HG03196 (cell line): ENCODE measurements around the gene PIK3AP1.

Experiments
- ATAC-seq: cut with Tn5 transposase; IDR thresholded peaks from one replicate; pipeline ENCODE4 v1.9.1; 2021; ENCODE audit not compliant: unreplicated experiment

The PIK3AP1 gene

GRCh38 chr10:96673318-96674099 is 46.8 kb downstream of the PIK3AP1 start:
- peak; percentile 60 for ATAC-seq

GRCh38 chr10:96672481-96673175 is 47.7 kb downstream of the PIK3AP1 start:
- ATAC-seq, result no peak

- ATAC-seq, result no peak
Measured at GRCh38 chr10:96671211-96671890, 49.0 kb downstream of the PIK3AP1 start.

- no peak for ATAC-seq
Measured at GRCh38 chr10:96670786-96671185, 49.5 kb downstream of the PIK3AP1 start.

- no peak for ATAC-seq
Measured at GRCh38 chr10:96667401-96667800, 52.9 kb downstream of the PIK3AP1 start.

- no peak for ATAC-seq
Measured at GRCh38 chr10:96666741-96667140, 53.6 kb downstream of the PIK3AP1 start.

- ATAC-seq, result no peak
Measured at GRCh38 chr10:96665306-96665705, 55.0 kb downstream of the PIK3AP1 start.

GRCh38 chr10:96664563-96664962 is 55.8 kb downstream of the PIK3AP1 start:
- no peak for ATAC-seq

- no peak for ATAC-seq
Measured at GRCh38 chr10:96663797-96664196, 56.5 kb downstream of the PIK3AP1 start.

- ATAC-seq, result no peak
Measured at GRCh38 chr10:96661632-96662031, 58.7 kb downstream of the PIK3AP1 start.

- no peak for ATAC-seq
Measured at GRCh38 chr10:96660297-96660696, 60.0 kb downstream of the PIK3AP1 start.

- ATAC-seq, result no peak
Measured at GRCh38 chr10:96658844-96659243, 61.5 kb downstream of the PIK3AP1 start.

- no peak for ATAC-seq
Measured at GRCh38 chr10:96657385-96657784, 62.9 kb downstream of the PIK3AP1 start.

GRCh38 chr10:96656839-96657238 is 63.5 kb downstream of the PIK3AP1 start:
- no peak for ATAC-seq

GRCh38 chr10:96656198-96656577 is 64.1 kb downstream of the PIK3AP1 start:
- ATAC-seq, result no peak

GRCh38 chr10:96655461-96656197 is 64.7 kb downstream of the PIK3AP1 start:
- ATAC-seq, result no peak

- peak; percentile 64 for ATAC-seq
Measured at GRCh38 chr10:96651998-96652431, 68.3 kb downstream of the PIK3AP1 start.

GRCh38 chr10:96650958-96651357 is 69.4 kb downstream of the PIK3AP1 start:
- no peak for ATAC-seq

GRCh38 chr10:96648297-96648696 is 72.0 kb downstream of the PIK3AP1 start:
- no peak for ATAC-seq

GRCh38 chr10:96647466-96647865 is 72.8 kb downstream of the PIK3AP1 start:
- no peak for ATAC-seq

- ATAC-seq, result no peak
Measured at GRCh38 chr10:96646751-96647166, 73.6 kb downstream of the PIK3AP1 start.
